ENCODE measurements around the gene RHO. TPM values are rescaled to one million over a fixed set of nuclear protein-coding genes. Genes with fewer than 3 reads are reported as not detected.

The RHO gene
- total and polyA plus RNA-seq, 4 donors = 0.01 TPM; not detected in 3

DNA sequence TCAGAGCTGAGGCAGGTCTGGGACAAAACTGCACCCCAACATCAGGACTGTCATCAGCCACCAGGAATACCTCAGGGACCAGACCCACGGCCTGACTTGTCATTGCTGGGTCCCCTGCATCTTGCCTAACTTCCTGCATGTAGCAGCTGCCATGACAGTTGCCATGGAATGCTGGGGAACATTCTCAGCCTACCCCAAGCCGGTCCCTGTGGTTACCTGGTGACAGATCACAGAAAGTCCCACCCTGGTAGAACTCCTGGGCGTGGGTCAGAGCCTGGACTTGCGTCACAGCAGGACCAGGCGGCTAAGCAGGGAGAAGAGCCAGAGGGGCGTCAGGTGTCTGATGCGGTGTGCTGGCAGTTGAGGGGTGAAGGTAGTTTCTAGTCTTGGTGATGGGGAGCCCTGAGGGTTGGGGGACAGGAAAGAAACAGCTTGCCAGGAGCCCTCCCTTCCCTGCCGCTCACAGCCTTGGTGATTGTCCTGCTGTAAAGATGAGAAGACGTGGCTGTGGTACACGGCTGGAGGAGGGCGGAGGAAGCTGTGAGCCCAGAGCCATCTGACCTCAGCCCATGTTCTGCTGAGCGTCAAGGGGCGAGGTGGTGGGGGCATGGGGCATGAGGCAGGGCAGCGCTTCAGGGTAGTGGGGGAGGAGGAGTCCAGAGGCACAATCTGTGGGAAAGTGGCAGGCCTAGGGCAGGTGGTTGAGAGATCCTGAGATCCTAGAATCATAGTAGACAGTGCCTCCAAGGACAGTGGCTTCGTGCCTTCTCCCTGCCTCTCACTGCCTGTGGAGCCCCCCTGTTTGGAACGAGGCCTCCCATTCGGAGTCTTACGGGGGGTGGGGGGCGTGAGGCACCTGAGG, 19.9 kb downstream of the RHO start:
- ATAC-seq (ENCODE audit: insufficient read depth, low FRiP score) = no peak
- Histone ChIP-seq H3K36me3 (ENCODE audit: control insufficient read depth in 4 of 4, insufficient read depth in 4 of 4, low read length in 4 of 4) (no peaks in the 10 kb centered on the region), H3K4me1 (ENCODE audit: control insufficient read depth in 5 of 5, insufficient read depth in 5 of 5, low read length in 5 of 5) (peaks cover 0 to 7% (median 3%) of the 10 kb centered on the region in 5 donors), H3K9ac (ENCODE audit: insufficient read depth in 1 of 2, low read length in 2 of 2) (no peak overlapping the region), H3K27ac (ENCODE audit: low read depth in 1 of 2, low read length in 1 of 2) (no peak overlapping the region), H3K9me3 (ENCODE audit: control insufficient read depth in 4 of 4, insufficient read depth in 3 of 4, low read length in 3 of 4) (no peaks in the 10 kb centered on the region), H3K27me3 (ENCODE audit: control insufficient read depth in 3 of 3, insufficient read depth in 3 of 3, low read length in 2 of 3) (no peaks in the 10 kb centered on the region), H3K4me3 (no peak overlapping the region)
- no peak for DNase-seq
- 74 to 89% methylated on average over 19 of the region's 19 CpGs for whole genome bisulfite sequencing, 2 donors
- TF ChIP-seq, protein P1, sequence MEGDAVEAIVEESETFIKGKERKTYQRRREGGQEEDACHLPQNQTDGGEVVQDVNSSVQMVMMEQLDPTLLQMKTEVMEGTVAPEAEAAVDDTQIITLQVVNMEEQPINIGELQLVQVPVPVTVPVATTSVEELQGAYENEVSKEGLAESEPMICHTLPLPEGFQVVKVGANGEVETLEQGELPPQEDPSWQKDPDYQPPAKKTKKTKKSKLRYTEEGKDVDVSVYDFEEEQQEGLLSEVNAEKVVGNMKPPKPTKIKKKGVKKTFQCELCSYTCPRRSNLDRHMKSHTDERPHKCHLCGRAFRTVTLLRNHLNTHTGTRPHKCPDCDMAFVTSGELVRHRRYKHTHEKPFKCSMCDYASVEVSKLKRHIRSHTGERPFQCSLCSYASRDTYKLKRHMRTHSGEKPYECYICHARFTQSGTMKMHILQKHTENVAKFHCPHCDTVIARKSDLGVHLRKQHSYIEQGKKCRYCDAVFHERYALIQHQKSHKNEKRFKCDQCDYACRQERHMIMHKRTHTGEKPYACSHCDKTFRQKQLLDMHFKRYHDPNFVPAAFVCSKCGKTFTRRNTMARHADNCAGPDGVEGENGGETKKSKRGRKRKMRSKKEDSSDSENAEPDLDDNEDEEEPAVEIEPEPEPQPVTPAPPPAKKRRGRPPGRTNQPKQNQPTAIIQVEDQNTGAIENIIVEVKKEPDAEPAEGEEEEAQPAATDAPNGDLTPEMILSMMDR (IDR thresholded peaks at IDR 0.05; ENCODE audit: control extremely low read depth, extremely low read depth) = no peak

DNA sequence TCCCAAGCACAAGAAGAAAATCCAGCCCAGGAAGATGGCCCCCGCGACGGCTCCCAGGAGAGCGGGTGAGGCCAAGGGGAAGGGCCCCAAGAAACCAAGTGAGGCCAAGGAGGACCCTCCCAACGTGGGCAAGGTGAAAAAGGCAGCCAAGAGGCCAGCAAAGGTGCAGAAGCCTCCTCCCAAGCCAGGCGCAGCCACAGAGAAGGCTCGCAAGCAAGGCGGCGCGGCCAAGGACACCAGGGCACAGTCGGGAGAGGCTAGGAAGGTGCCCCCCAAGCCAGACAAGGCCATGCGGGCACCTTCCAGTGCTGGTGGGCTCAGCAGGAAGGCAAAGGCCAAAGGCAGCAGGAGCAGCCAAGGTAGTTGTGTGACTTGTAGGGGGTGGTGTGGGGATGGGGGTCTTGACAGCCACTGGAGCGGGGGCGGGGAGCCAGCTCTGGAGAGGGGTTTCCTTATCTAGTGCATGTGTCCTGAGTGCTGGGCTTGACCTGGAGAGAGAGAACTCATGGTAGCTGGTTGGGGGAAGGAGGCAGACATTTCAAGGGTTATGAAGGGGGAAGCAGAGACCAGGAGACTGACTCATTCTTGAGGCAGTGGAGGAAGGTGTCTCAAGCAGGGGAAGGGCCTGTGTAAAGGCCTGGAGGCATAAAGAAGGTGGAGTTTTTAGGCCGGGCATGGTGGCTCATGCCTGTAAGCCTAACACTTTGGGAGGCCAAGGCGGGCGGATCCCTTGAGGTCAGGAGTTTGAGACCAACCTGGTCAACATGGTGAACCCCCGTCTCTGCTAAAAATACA, 20.8 kb downstream of the RHO start:
- H3K4me3 ChIP-seq = no peak overlapping the region
- WGBS, 2 donors = 92 to 93% methylated on average over 18 of the region's 18 CpGs
- no peaks in the 10 kb centered on the region for H3K27me3 ChIP-seq (ENCODE audit: control insufficient read depth in 3 of 3, insufficient read depth in 3 of 3, low read length in 2 of 3)
- no peak overlapping the region for H3K9ac ChIP-seq (ENCODE audit: insufficient read depth in 1 of 2, low read length in 2 of 2)
- ATAC-seq (ENCODE audit: insufficient read depth, low FRiP score) (no peak), DNase-seq (no peak)
- H3K36me3 ChIP-seq (ENCODE audit: control insufficient read depth in 4 of 4, insufficient read depth in 4 of 4, low read length in 4 of 4) = no peaks in the 10 kb centered on the region
- H3K9me3 ChIP-seq (ENCODE audit: control insufficient read depth in 4 of 4, insufficient read depth in 3 of 4, low read length in 3 of 4) = no peaks in the 10 kb centered on the region
- H3K27ac ChIP-seq (ENCODE audit: low read depth in 1 of 2, low read length in 1 of 2) = no peak overlapping the region
- peaks cover 0 to 15% (median 3%) of the 10 kb centered on the region in 5 donors for H3K4me1 ChIP-seq (ENCODE audit: control insufficient read depth in 5 of 5, insufficient read depth in 5 of 5, low read length in 5 of 5)
- TF ChIP-seq, protein P1 (IDR thresholded peaks at IDR 0.05; ENCODE audit: control extremely low read depth, extremely low read depth) = no peak

DNA sequence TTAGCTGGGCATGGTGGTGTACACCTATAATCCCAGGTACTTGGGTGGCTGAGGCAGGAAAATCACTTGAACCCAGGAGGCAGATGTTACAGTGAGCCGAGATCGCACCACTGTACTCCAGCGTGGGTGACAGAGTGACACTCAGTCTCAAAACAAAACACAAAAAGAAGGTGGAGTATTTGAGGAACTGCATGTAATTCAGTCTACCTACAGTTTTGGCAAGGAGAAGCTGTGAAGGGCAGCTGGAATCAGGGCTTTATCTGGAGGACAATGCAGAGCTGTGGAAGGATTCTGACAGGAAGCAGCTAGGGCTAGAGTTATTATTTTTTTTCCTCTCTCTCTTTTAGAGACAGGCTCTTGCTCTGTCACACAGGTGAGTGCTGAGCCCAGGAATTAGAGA, 21.4 kb downstream of the RHO start:
- TF ChIP-seq, protein P1 (IDR thresholded peaks at IDR 0.05; ENCODE audit: control extremely low read depth, extremely low read depth) = no peak
- DNase-seq (no peak), ATAC-seq (ENCODE audit: insufficient read depth, low FRiP score) (no peak)
- Histone ChIP-seq H3K9ac (ENCODE audit: insufficient read depth in 1 of 2, low read length in 2 of 2) (no peak overlapping the region), H3K4me3 (no peak overlapping the region), H3K4me1 (ENCODE audit: control insufficient read depth in 5 of 5, insufficient read depth in 5 of 5, low read length in 5 of 5) (peaks cover 0 to 21% (median 4%) of the 10 kb centered on the region in 5 donors), H3K27me3 (ENCODE audit: control insufficient read depth in 3 of 3, insufficient read depth in 3 of 3, low read length in 2 of 3) (no peaks in the 10 kb centered on the region), H3K9me3 (ENCODE audit: control insufficient read depth in 4 of 4, insufficient read depth in 3 of 4, low read length in 3 of 4) (no peaks in the 10 kb centered on the region), H3K36me3 (ENCODE audit: control insufficient read depth in 4 of 4, insufficient read depth in 4 of 4, low read length in 4 of 4) (no peaks in the 10 kb centered on the region), H3K27ac (ENCODE audit: low read depth in 1 of 2, low read length in 1 of 2) (no peak overlapping the region)
- 55 to 86% methylated on average over 3 of the region's 3 CpGs for WGBS, 2 donors

All from lung (tissue), 12 donors.